ENCODE data around the gene LPIN2.

LPIN2 gene

DNA sequence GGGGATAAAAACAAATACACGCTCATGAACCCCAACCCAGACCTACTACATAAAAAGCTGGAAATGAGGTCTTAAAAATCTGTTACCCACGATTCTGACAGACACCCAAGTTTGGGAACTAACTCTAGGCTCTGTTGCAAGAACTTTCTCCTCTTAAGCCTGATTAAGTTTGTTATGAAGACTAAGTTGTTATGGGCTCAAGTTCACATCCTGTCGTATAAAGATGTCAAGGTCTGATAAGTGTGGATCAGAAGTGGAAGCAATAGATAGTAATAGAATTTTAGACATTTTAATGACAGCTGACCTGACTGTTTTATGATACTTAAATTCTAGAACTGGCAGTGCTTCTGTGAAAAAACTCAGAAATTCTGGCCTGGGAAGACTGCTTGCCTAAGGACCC lies 43.2 kb downstream of the LPIN2 start:
- H3K4me3 ChIP-seq (replicated peaks in 1 of 2; ENCODE audit: low read depth in 2 of 2, low read length in 2 of 2): no peak overlapping the region
- TF ChIP-seq, protein P1, sequence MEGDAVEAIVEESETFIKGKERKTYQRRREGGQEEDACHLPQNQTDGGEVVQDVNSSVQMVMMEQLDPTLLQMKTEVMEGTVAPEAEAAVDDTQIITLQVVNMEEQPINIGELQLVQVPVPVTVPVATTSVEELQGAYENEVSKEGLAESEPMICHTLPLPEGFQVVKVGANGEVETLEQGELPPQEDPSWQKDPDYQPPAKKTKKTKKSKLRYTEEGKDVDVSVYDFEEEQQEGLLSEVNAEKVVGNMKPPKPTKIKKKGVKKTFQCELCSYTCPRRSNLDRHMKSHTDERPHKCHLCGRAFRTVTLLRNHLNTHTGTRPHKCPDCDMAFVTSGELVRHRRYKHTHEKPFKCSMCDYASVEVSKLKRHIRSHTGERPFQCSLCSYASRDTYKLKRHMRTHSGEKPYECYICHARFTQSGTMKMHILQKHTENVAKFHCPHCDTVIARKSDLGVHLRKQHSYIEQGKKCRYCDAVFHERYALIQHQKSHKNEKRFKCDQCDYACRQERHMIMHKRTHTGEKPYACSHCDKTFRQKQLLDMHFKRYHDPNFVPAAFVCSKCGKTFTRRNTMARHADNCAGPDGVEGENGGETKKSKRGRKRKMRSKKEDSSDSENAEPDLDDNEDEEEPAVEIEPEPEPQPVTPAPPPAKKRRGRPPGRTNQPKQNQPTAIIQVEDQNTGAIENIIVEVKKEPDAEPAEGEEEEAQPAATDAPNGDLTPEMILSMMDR (IDR thresholded peaks at IDR 0.05; ENCODE audit: low read depth, low read length): no peak
- DNase-seq (ENCODE audit: low read depth in 2 of 2): no peak

DNA sequence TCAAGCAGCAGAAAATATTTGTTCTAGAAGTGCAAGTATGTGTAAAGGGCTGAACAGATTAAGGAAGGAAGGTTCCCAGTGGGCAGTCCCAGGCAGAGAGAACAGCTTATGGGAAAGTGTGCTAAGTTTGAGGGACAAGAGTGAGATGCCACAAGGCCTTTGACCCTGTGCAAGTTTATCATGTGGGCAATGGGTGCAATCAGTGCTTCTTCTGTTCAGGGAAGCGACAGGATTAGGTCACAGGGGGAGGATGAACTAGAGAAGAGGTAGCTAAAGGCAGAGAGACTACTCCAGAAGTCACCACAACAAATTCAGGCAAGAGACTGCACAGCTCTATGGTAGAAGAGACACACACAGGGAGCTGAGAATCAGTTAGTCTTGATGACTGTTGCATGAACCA lies 44.3 kb downstream of the LPIN2 start:
- TF ChIP-seq, protein P1 (IDR thresholded peaks at IDR 0.05; ENCODE audit: low read depth, low read length): no peak
- H3K4me3 ChIP-seq (replicated peaks in 1 of 2; ENCODE audit: low read depth in 2 of 2, low read length in 2 of 2): no peak overlapping the region
- no peak for DNase-seq (ENCODE audit: low read depth in 2 of 2)

DNA sequence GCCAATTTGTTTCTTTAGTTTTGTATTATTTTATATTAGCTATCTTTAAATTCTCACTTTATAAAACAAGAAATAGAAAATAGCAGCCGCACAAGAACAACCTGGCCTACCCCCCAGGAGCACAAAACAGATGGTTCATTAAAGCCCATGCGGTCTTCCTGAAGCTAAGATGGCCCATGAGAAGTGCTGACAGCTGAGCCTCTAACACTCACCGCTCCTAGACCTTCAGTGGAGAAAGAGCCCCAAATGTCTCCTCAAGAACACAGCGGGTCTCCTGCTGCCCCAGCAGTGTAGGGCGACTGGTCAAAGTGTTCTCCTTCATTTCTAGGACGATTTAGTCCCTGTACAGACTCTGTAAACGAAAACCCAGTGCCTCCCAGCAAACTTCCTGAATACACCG lies 45.1 kb downstream of the LPIN2 start:
- no peak for DNase-seq (ENCODE audit: low read depth in 2 of 2)
- TF ChIP-seq, protein P1 (IDR thresholded peaks at IDR 0.05; ENCODE audit: low read depth, low read length): no peak

GRCh38 chr18:2967357-2967756 lies 45.6 kb downstream of the LPIN2 start:
- H3K4me3 ChIP-seq (replicated peaks in 1 of 2; ENCODE audit: low read depth in 2 of 2, low read length in 2 of 2): no peak overlapping the region
- TF ChIP-seq, protein P1 (IDR thresholded peaks at IDR 0.05; ENCODE audit: low read depth, low read length): no peak
- DNase-seq (ENCODE audit: low read depth in 2 of 2): no peak

More for the DNA sequence above, 45.1 kb downstream of the LPIN2 start:
- H3K4me3 ChIP-seq (replicated peaks in 1 of 2; ENCODE audit: low read depth in 2 of 2, low read length in 2 of 2): no peak overlapping the region

DNA sequence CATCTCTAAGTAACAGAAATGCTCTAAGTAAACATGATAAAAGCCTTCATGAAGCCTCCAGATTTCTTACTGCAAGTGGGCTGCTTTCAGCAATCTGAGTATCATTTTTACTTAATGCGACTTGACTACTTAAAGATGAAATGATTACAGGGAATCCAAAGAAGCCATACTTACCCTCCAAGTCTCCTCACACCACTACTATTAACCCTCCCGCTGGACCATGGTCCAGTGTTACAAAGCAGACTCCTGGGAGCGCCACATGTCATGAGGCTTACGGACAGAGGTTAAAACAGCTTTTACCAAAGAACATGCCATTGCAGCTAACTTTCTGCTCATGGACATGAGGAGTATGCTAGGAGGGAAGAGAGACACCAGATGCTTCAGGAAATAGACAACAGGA lies 46.4 kb downstream of the LPIN2 start:
- H3K4me3 ChIP-seq (replicated peaks in 1 of 2; ENCODE audit: low read depth in 2 of 2, low read length in 2 of 2): no peak overlapping the region
- TF ChIP-seq, protein P1 (IDR thresholded peaks at IDR 0.05; ENCODE audit: low read depth, low read length): no peak
- no peak for DNase-seq (ENCODE audit: low read depth in 2 of 2)

DNA sequence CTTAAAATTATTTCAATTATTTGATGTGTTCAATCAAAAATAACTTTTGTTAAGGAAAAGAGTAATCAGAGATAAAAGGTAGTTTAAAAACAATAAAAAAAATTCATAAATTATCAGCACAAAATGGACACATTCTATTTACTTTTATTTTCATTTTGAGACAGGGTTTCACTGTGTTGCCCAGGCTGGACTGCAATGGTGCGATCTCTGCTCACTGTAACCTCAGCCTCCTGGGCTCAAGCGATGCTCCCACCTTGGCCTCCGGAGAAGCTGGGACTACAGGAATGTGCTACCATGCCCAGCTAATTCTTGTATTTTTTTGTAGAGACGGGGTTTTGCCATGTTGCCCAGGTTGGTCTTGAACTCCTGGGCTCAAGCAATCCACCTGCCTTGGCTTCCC lies 47.1 kb downstream of the LPIN2 start:
- DNase-seq (ENCODE audit: low read depth in 2 of 2): no peak
- TF ChIP-seq, protein P1 (IDR thresholded peaks at IDR 0.05; ENCODE audit: low read depth, low read length): no peak
- no peak overlapping the region for H3K4me3 ChIP-seq (replicated peaks in 1 of 2; ENCODE audit: low read depth in 2 of 2, low read length in 2 of 2)

DNA sequence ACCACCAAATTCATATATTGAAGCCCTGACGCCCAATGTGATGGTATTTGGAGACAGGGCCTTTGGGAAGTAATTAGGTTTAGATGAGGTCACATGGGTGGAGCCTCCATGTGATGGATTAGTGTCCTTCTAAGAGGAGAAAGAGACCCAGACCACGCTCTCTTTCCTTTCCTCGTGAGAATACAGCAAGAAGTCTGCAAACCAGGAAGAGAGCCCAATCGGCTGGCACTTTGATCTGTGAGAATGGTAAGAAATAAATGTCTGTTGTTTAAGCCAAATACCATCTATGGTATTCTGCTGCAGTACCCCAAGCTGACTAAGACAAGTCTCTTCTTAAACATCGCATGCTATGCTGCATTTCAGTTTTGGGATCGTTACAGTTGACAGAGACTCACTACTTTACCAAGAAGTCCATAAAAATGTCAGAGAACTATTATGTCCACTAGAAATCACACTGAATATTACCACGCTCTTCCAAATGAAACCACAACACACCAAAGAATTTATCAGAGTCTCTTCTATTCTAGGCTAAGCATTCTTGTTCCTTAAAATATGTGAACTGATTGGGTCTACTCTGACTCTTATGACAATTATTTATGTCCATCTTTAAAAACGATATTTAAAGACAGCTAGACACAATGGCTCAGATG lies 48.5 kb downstream of the LPIN2 start:
- DNase-seq (ENCODE audit: low read depth in 2 of 2): no peak
- TF ChIP-seq, protein P1 (IDR thresholded peaks at IDR 0.05; ENCODE audit: low read depth, low read length): no peak
- no peak overlapping the region for H3K4me3 ChIP-seq (replicated peaks in 1 of 2; ENCODE audit: low read depth in 2 of 2, low read length in 2 of 2)

Measured in cardiac fibroblast (primary cell).